Keratinocyte (primary cell): ENCODE measurements around the gene ECHDC1. TPM values are rescaled to one million over a fixed set of nuclear protein-coding genes. Genes with fewer than 3 reads are reported as not detected.
A peak's percentile ranks its signal among the peaks of the same experiment; 100 is the strongest.

Experiments used
- DNase-seq: peaks from one replicate; pipeline ENCODE4 v3.0.0-alpha.2; 2011; ENCODE audit warnings: low read depth, missing footprints, low spot score
- FAIRE-seq: peaks from 2 replicates; lab custom pipeline; 2011; peaks lifted over from hg19 to GRCh38; lab: Jason Lieb, UNC
- H2AFZ ChIP-seq: 2 replicates; pipeline ENCODE4 v1.6.0; 2012; ENCODE audit warnings: low read length, control low read depth, inconsistent platforms; ENCODE audit not compliant: control insufficient read depth
- H3K27ac ChIP-seq: 2 replicates; pipeline ENCODE4 v1.5.1; 2011; ENCODE audit warnings: low read length; ENCODE audit not compliant: control insufficient read depth, insufficient read depth
- H3K27me3 ChIP-seq: 3 replicates; pipeline ENCODE4 v1.6.0; 2011; ENCODE audit warnings: low read length; ENCODE audit not compliant: control insufficient read depth, insufficient read depth; ENCODE audit errors: extremely low read depth
- H3K36me3 ChIP-seq, 2 experiments: 2 replicates in 1 of 2; 3 replicates in 1 of 2; pipeline ENCODE4 v1.5.1; 2011; ENCODE audit warnings: low read length in 2 of 2, mild to moderate bottlenecking in 1 of 2; ENCODE audit not compliant: control insufficient read depth in 2 of 2, insufficient read depth in 2 of 2; ENCODE audit errors: extremely low read depth in 1 of 2
- H3K4me1 ChIP-seq: 3 replicates; pipeline ENCODE4 v1.5.1; 2011; ENCODE audit warnings: low read length; ENCODE audit not compliant: control insufficient read depth, insufficient read depth; ENCODE audit errors: extremely low read depth
- H3K4me2 ChIP-seq: 3 replicates; pipeline ENCODE4 v1.6.0; 2011; ENCODE audit warnings: low read depth, low read length; ENCODE audit not compliant: control insufficient read depth, insufficient read depth; ENCODE audit errors: extremely low read depth
- H3K4me3 ChIP-seq, 3 experiments: fragments of 200-600 bp in 1 of 3; sonication (generic) in 1 of 3; 2 replicates in 2 of 3; 3 replicates in 1 of 3; pipeline ENCODE4 v1.5.1; 2011 to 2016; ENCODE audit warnings: low read length in 3 of 3, mild to moderate bottlenecking in 3 of 3, control low read depth in 2 of 3, inconsistent platforms in 1 of 3, low read depth in 1 of 3, mixed read lengths in 1 of 3, mixed run types in 1 of 3, moderate library complexity in 1 of 3; ENCODE audit not compliant: control insufficient read depth in 2 of 3, insufficient read depth in 2 of 3; ENCODE audit errors: extremely low read depth in 1 of 3
- H3K79me2 ChIP-seq: 2 replicates; pipeline ENCODE4 v1.6.0; 2012; ENCODE audit warnings: low read length; ENCODE audit not compliant: control insufficient read depth, insufficient read depth
- H3K9ac ChIP-seq: 3 replicates; pipeline ENCODE4 v1.6.0; 2011; ENCODE audit warnings: low read length; ENCODE audit not compliant: control insufficient read depth, insufficient read depth; ENCODE audit errors: extremely low read depth
- H3K9me1 ChIP-seq: 3 replicates; pipeline ENCODE4 v1.6.0; 2011; ENCODE audit warnings: low read length; ENCODE audit not compliant: control insufficient read depth, insufficient read depth; ENCODE audit errors: extremely low read depth
- H3K9me3 ChIP-seq: 2 replicates; pipeline ENCODE4 v1.5.1; 2012; ENCODE audit warnings: low read depth, low read length; ENCODE audit not compliant: control insufficient read depth
- H4K20me1 ChIP-seq: 3 replicates; pipeline ENCODE4 v1.6.0; 2011; ENCODE audit warnings: low read length; ENCODE audit not compliant: control insufficient read depth, insufficient read depth; ENCODE audit errors: extremely low read depth
- CTCF ChIP-seq, 3 experiments: IDR thresholded peaks in 1 of 3; conservative IDR thresholded peaks in 1 of 3; optimal IDR thresholded peaks in 1 of 3; 2 replicates in 2 of 3; 3 replicates in 1 of 3; pipeline versions ENCODE3 to v1.5.1; 2011; ENCODE audit warnings: low read length in 3 of 3, mild to moderate bottlenecking in 3 of 3, moderate library complexity in 2 of 3, control low read depth in 1 of 3, inconsistent platforms in 1 of 3; ENCODE audit not compliant: insufficient read depth in 2 of 3; ENCODE audit errors: extremely low read depth in 1 of 3
- EZH2 ChIP-seq: IDR thresholded peaks from one replicate; pipeline ENCODE4 v1.6.1; 2012; ENCODE audit warnings: inconsistent platforms, mild to moderate bottlenecking, low read length, moderate library complexity
- dilution Hi-C: fragments of 300-500 bp; cut with MboI; formaldehyde crosslinking; loops from one replicate; pipeline ENCODE4 v1.7.0; 2020; ENCODE audit warnings: low sequenced_read_pairs; ENCODE audit not compliant: extremely low pct_ligation_motif_present
- polyA plus RNA-seq, 5 experiments: library from polyadenylated mRNA; depleted of rRNA in 3 of 5; stranded (reverse) in 3 of 5; stranded (forward) in 1 of 5; unstranded in 1 of 5; fragments of >200 nt; gene quantifications; 1 replicate in 1 of 5; 2 replicates in 3 of 5; 3 replicates in 1 of 5; pipeline versions ENCODE4 v1.2.1 to v1.2.3, GENCODE V29; 2011 to 2012; ENCODE audit warnings: missing spikeins in 2 of 5, low read depth in 1 of 5, low replicate concordance in 1 of 5

The ECHDC1 gene
- polyA plus RNA-seq, 1 donor (not counting 4 experiments of a cell fraction or from before 2014, with no cell fraction given), result 56.9 TPM

- Histone ChIP-seq H3K9me1 (no peaks in the 10 kb centered on the region), H3K36me3 (no peaks in the 10 kb centered on the region), H4K20me1 (no peaks in the 10 kb centered on the region), H3K4me2 (no peak overlapping the region), H3K27me3 (no peaks in the 10 kb centered on the region), H3K9ac (no peak overlapping the region), H3K4me3 (no peak overlapping the region), H3K4me1 (peaks cover 3% of the 10 kb centered on the region), H3K79me2 (peaks cover 57% of the 10 kb centered on the region), H3K9me3 (no peaks in the 10 kb centered on the region), H3K27ac (no peak overlapping the region), H2AFZ (no peak overlapping the region)
- dilution Hi-C loops, result no loop called here
- FAIRE-seq (no peak), DNase-seq (no peak)
- TF ChIP-seq EZH2, result no peak
- TF ChIP-seq CTCF (optimal IDR thresholded peaks at IDR 0.05 in 1 of 3, IDR thresholded peaks at IDR 0.05 in 1 of 3, conservative IDR thresholded peaks at IDR 0.05 in 1 of 3; ENCODE audit: extremely low read depth in 1 of 3, insufficient read depth in 2 of 3, low read length in 3 of 3), result no peak
These were observed 70.8 kb downstream of the ECHDC1 start for GRCh38 chr6:127272576-127272975.

GRCh38 chr6:127267646-127268625 is 75.5 kb downstream of the ECHDC1 start:
- Histone ChIP-seq H3K4me1 (peaks cover 6% of the 10 kb centered on the region), H4K20me1 (no peaks in the 10 kb centered on the region), H3K9me1 (no peaks in the 10 kb centered on the region), H3K27ac (peak overlapping the region; percentile 79), H3K27me3 (no peaks in the 10 kb centered on the region), H3K9ac (peak overlapping the region; percentile 89), H2AFZ (peak overlapping the region; percentile 45), H3K4me3 (peak overlapping the region; percentile 71 to 100 (median 87)), H3K79me2 (peaks cover 55% of the 10 kb centered on the region), H3K36me3 (no peaks in the 10 kb centered on the region), H3K4me2 (peak overlapping the region; percentile 89), H3K9me3 (no peaks in the 10 kb centered on the region)
- dilution Hi-C loops, result no loop called here
- DNase-seq (no peak), FAIRE-seq (no peak)
- TF ChIP-seq EZH2 (no peak), CTCF (optimal IDR thresholded peaks at IDR 0.05 in 1 of 3, IDR thresholded peaks at IDR 0.05 in 1 of 3, conservative IDR thresholded peaks at IDR 0.05 in 1 of 3; ENCODE audit: extremely low read depth in 1 of 3, insufficient read depth in 2 of 3, low read length in 3 of 3) (no peak)
